NB4 (cell line): ENCODE data around the gene RUNX3.

Experiments used
- DNase-seq: peaks from one replicate; pipeline ENCODE4 v3.0.0; 2010; ENCODE audit warnings: low read depth
- H3K4me3 ChIP-seq: one replicate; pipeline ENCODE4 v1.5.1; 2011; ENCODE audit warnings: mild to moderate bottlenecking, low read depth, low read length, moderate library complexity
- MAX ChIP-seq: IDR thresholded peaks from 2 replicates; pipeline ENCODE4 v1.6.1; 2011; ENCODE audit warnings: low read depth, low read length
- MYC ChIP-seq: IDR thresholded peaks from 2 replicates; pipeline ENCODE4 v1.6.1; 2011; ENCODE audit warnings: low read depth, low read length
- POLR2A ChIP-seq: IDR thresholded peaks from 2 replicates; pipeline ENCODE4 v1.6.1; 2011; ENCODE audit warnings: mild to moderate bottlenecking; ENCODE audit not compliant: insufficient read length; ENCODE audit errors: extremely low read depth
- TF ChIP-seq, protein P1 (sequence below): IDR thresholded peaks from one replicate; pipeline ENCODE4 v1.5.1; 2012; ENCODE audit warnings: low read depth, low read length

Gene RUNX3

GRCh38 chr1:24925082-24925779, 4.8 kb downstream of the RUNX3 start:
- no peak for TF ChIP-seq POLR2A
- no peak for TF ChIP-seq MYC
- TF ChIP-seq, protein P1, sequence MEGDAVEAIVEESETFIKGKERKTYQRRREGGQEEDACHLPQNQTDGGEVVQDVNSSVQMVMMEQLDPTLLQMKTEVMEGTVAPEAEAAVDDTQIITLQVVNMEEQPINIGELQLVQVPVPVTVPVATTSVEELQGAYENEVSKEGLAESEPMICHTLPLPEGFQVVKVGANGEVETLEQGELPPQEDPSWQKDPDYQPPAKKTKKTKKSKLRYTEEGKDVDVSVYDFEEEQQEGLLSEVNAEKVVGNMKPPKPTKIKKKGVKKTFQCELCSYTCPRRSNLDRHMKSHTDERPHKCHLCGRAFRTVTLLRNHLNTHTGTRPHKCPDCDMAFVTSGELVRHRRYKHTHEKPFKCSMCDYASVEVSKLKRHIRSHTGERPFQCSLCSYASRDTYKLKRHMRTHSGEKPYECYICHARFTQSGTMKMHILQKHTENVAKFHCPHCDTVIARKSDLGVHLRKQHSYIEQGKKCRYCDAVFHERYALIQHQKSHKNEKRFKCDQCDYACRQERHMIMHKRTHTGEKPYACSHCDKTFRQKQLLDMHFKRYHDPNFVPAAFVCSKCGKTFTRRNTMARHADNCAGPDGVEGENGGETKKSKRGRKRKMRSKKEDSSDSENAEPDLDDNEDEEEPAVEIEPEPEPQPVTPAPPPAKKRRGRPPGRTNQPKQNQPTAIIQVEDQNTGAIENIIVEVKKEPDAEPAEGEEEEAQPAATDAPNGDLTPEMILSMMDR, result no peak
- no peak for TF ChIP-seq MAX
- peak overlapping the region; percentile 3 for H3K4me3 ChIP-seq
- no peak for DNase-seq

- no peak overlapping the region for H3K4me3 ChIP-seq
- TF ChIP-seq POLR2A, result no peak
- TF ChIP-seq, protein P1, result no peak
- no peak for TF ChIP-seq MAX
- no peak for TF ChIP-seq MYC
Observed at GRCh38 chr1:24923485-24924113, 6.5 kb downstream of the RUNX3 start.

DNA sequence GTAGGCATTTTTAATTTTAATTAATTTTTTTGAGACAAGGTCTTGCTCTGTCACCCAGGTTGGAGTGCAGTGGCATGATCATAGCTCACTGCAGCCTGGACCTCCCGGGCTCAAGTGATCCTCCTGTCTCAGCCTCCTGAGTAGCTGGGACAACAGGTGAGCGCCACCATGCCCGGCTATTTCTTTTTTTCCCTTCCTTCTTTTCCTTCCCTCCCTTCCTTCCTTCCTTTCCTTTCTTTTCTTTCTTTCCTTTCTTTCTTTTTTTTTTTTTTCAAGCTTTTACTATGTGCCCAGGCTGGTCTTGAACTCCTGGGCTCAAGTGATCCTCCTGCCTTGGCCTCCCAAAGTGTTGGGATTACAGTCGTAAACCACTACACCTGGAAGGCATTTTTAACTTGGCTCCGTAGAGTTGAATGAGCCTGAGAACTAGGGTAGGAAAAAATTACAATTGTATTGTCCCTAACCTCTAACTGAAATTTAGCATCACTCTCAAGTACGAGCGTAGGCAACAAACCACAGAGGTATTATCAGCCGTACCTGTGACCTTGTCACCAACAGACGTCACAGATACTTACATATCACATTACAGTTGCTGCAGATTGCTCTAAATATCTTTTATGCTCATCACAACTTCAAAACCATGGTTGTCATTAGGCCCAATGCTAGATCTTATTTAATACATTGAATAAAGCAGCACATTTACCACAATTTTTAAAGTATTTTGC, 8.0 kb downstream of the RUNX3 start:
- H3K4me3 ChIP-seq, result no peak overlapping the region
- TF ChIP-seq MAX, result no peak
- TF ChIP-seq, protein P1, result no peak
- TF ChIP-seq MYC, result no peak
- no peak for TF ChIP-seq POLR2A
- no peak for DNase-seq

More at GRCh38 chr1:24923485-24924113, 6.5 kb downstream of the RUNX3 start:
- DNase-seq, result no peak

DNA sequence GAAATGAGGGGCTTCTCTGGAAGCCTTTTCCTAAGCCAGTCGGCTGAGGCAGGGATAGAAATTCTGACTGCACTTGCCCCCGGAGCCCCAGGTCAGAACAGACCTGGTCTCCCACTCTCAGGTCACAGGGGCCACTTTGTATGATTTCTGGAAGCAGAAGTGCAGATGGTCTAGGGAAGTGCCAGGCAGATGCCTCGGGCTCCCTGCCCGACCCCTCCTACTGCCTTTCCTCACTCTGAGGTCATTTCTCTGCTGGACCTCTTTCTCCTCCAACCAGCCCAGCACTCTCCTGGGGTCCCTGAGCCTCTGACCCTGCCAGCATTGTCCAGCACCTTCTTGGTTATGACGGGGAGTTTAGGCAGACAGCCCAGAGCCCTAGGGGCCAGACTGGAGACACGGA, 8.7 kb downstream of the RUNX3 start:
- no peak for DNase-seq
- H3K4me3 ChIP-seq, result no peak overlapping the region
- TF ChIP-seq MYC (no peak), POLR2A (no peak), MAX (no peak)
- TF ChIP-seq, protein P1, result no peak

DNA sequence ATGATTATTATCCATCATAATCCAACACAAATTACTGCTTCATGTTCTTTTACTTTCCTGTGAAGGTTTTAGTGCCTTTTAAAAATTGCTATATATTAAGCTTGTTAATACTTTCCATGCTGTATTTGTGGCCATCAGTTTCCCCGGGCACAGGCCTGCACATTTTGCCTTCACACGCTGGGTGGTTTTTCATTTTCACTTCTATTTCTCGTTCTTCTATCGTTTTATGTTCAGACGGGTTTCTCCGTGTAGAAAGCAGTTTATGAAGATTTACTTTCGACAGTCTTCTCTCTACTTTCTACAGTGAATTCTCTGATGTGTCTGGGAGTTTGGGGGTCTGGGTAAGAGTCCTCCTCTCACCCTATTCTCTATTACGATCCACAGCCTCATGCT, 9.5 kb downstream of the RUNX3 start:
- H3K4me3 ChIP-seq, result no peak overlapping the region
- no peak for DNase-seq
- no peak for TF ChIP-seq MAX
- TF ChIP-seq, protein P1, result no peak
- TF ChIP-seq MYC, result no peak
- no peak for TF ChIP-seq POLR2A
